Lower leg skin (tissue), 4 donors: ENCODE results near the gene NUDT1. TPM values are rescaled to one million over a fixed set of nuclear protein-coding genes. Genes with fewer than 3 reads are reported as not detected.

Experiments
- DNase-seq, 2 donors: peaks; one replicate each; pipeline ENCODE4 v3.0.0-alpha.2; 2019; ENCODE audit warnings: low spot score in 2 of 2
- H3K4me3 ChIP-seq: fragments of 200-600 bp; sonication (generic); 2 replicates; pipeline ENCODE4 v1.5.1; 2017; ENCODE audit warnings: mild to moderate bottlenecking, low read depth; ENCODE audit not compliant: poor library complexity, severe bottlenecking
- POLR2A ChIP-seq, 2 donors: fragments of 450-650 bp; IDR thresholded peaks; one replicate each; pipeline ENCODE4 v1.6.1; 2016 to 2017; ENCODE audit warnings: antibody characterized with exemption in 2 of 2, mild to moderate bottlenecking in 1 of 2, moderate library complexity in 1 of 2
- WGBS, 2 donors: methylation state at CpG; one replicate each; pipeline ENCODE4 v1.1.5; 2018; 5-methylcytosine and 5-hydroxymethylcytosine counted together
- intact Hi-C: fragments of 100-400 bp; cut with DNase I; formaldehyde crosslinking; loops from one replicate; pipeline ENCODE4 v1.15.0; 2023; ENCODE audit warnings: low total_unique reads
- total RNA-seq, 4 donors: library from RNA; depleted of rRNA; stranded (reverse); fragments of >200 nt; gene quantifications; one replicate each; pipeline ENCODE4 v1.1.0, GENCODE V29; 2016
- TF ChIP-seq, protein P1 (sequence below), 3 donors: fragments of 450-650 bp; IDR thresholded peaks; one replicate each; pipeline ENCODE4 v1.5.1; 2016; ENCODE audit warnings: antibody characterized with exemption in 3 of 3, mild to moderate bottlenecking in 3 of 3, moderate library complexity in 2 of 3

NUDT1 gene
- total RNA-seq, 4 donors from 2014 or later = 33.2 to 43.1 (median 35.8) TPM

DNA sequence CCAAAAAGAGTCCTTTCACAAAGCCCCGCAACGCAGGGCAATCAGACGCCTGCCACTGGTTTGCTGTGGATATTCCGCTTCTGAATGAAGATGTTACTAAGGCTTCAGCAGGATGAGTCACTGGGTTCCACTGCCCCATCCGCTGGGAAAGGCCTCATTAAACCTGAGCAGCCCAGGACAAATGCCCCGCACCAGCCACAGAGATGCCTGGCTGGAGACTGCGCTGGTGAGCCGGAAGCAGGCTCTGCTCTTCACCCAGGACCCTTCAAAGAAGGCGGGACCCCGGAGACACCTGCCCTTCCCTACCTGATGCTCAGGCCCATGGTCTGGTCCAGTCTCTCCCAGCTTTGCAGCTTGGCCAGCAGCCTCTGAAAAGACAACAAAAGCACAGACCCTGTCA lies 29.1 kb upstream of the NUDT1 start:
- DNase-seq = no peak
- 97 to 98% methylated on average over 10 of the region's 10 CpGs for WGBS, 2 donors
- no peak overlapping the region for H3K4me3 ChIP-seq
- intact Hi-C loops = loop anchor here (10.0 kb wide), 2 partner anchors 548 to 628 kb away; no protein-coding TSS in a partner anchor
- TF ChIP-seq, protein P1, sequence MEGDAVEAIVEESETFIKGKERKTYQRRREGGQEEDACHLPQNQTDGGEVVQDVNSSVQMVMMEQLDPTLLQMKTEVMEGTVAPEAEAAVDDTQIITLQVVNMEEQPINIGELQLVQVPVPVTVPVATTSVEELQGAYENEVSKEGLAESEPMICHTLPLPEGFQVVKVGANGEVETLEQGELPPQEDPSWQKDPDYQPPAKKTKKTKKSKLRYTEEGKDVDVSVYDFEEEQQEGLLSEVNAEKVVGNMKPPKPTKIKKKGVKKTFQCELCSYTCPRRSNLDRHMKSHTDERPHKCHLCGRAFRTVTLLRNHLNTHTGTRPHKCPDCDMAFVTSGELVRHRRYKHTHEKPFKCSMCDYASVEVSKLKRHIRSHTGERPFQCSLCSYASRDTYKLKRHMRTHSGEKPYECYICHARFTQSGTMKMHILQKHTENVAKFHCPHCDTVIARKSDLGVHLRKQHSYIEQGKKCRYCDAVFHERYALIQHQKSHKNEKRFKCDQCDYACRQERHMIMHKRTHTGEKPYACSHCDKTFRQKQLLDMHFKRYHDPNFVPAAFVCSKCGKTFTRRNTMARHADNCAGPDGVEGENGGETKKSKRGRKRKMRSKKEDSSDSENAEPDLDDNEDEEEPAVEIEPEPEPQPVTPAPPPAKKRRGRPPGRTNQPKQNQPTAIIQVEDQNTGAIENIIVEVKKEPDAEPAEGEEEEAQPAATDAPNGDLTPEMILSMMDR (IDR thresholded peaks at IDR 0.05) = no peak
- no peak for TF ChIP-seq POLR2A (IDR thresholded peaks at IDR 0.05)

DNA sequence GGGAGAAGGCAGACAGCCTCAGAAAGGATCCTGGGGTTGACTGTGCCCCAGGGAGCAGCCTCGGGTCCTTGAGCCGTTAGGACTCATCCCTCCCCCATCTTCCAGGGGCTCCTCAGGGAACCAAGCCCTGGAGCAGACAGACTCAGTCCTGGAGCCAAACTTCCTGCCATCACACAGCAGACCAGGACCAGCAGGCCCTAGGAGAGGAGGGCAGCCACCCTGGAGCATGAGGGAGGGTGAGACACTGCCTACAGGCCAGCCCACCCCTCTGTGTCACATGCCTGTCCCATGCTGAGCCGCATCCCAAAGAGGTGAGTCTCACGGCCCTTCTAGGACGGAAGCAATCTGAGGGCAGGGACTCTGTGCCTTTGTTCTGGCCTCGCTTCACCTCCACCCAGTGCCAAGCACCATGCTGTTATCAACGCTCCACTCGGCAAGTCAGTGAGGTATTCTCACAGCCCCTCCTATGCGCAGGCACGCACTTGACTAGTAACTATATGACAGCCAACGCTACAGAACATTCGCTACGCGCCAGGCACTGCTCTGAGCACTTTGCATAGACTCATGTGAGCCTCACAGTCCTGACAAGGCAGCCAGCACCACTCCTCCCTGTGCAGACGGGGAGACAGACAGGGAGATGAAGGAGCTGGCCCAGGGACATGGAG lies 28.3 kb upstream of the NUDT1 start:
- H3K4me3 ChIP-seq = no peak overlapping the region
- intact Hi-C loops = loop anchor here (10.0 kb wide), 2 partner anchors 549 to 629 kb away; no protein-coding TSS in a partner anchor
- TF ChIP-seq, protein P1 (IDR thresholded peaks at IDR 0.05) = no peak
- no peak for TF ChIP-seq POLR2A (IDR thresholded peaks at IDR 0.05)
- 86 to 93% methylated on average over 14 to 15 of the region's 15 CpGs for whole genome bisulfite sequencing, 2 donors
- DNase-seq = no peak

DNA sequence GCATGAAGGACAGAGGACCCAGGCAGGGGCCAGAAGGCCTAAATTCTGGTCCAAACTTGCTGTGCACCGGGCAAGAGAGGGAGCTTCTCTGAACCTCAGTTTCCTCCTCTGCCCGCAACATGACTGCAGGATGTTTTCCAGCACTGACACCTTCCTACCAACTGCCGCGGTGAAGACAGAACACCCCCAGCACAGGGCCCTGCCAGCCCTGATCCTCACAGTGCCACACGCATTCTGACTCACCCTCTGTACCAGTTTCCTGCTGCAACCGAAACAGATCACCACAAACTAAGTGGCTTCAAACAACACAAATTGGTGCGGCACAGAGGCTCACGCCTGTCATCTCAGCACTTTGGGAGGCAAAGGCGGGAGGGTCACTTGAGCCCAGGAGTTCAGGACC lies 27.4 kb upstream of the NUDT1 start:
- DNase-seq = no peak
- intact Hi-C loops = loop anchor here (10.0 kb wide), 2 partner anchors 550 to 630 kb away; no protein-coding TSS in a partner anchor
- TF ChIP-seq, protein P1 (IDR thresholded peaks at IDR 0.05) = no peak
- TF ChIP-seq POLR2A (IDR thresholded peaks at IDR 0.05) = no peak
- no peak overlapping the region for H3K4me3 ChIP-seq
- WGBS, 2 donors = 87 to 98% methylated on average over 9 of the region's 9 CpGs

DNA sequence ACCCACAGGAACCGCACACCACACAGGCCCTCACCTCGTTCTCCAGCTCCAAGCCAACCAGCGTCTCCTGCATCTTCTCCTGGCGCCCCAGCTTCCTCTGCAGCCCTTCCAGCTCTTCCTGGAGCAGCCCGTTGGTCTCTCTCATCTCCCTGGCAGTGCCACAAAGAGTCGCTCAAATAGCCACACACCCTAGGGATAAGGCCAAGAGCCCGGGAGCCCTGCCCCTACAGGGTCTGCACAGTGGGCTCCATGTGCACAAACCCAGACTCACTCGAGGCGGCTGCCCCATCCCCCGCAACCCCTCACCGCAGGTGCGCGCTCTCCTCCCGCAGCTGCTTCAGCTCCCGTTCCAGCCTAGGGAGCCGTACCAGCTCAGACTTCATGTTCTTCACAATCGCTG lies 26.2 kb upstream of the NUDT1 start:
- intact Hi-C loops = loop anchor here (10.0 kb wide), 2 partner anchors 551 to 631 kb away; no protein-coding TSS in a partner anchor
- WGBS, 2 donors = 94 to 97% methylated on average over 17 of the region's 17 CpGs
- TF ChIP-seq, protein P1 (IDR thresholded peaks at IDR 0.05) = no peak
- TF ChIP-seq POLR2A (IDR thresholded peaks at IDR 0.05) = no peak
- H3K4me3 ChIP-seq = no peak overlapping the region
- DNase-seq = no peak

DNA sequence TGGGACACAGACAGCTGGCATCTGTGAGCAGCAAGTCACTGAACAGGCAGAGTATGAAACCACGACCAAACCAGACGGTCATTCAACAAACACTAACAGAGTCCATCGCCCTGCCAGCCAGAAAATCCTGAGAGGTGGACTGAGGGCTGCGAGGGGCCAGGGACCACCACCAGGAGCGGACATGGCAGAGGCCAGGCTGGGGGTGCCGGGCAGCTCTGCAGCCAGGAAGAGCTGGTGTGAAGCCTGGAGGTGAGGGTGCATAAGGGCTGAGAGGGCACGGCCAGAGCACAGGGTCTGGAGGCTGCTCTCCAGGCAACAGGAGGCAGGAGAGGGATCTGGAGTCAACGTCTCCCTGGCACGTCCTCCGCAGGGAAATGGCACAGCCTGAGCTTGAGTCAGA lies 24.8 kb upstream of the NUDT1 start:
- WGBS, 2 donors = 85 to 95% methylated on average over 10 of the region's 10 CpGs
- intact Hi-C loops = loop anchor here (10.0 kb wide), 2 partner anchors 552 to 632 kb away; no protein-coding TSS in a partner anchor
- no peak for DNase-seq

DNA sequence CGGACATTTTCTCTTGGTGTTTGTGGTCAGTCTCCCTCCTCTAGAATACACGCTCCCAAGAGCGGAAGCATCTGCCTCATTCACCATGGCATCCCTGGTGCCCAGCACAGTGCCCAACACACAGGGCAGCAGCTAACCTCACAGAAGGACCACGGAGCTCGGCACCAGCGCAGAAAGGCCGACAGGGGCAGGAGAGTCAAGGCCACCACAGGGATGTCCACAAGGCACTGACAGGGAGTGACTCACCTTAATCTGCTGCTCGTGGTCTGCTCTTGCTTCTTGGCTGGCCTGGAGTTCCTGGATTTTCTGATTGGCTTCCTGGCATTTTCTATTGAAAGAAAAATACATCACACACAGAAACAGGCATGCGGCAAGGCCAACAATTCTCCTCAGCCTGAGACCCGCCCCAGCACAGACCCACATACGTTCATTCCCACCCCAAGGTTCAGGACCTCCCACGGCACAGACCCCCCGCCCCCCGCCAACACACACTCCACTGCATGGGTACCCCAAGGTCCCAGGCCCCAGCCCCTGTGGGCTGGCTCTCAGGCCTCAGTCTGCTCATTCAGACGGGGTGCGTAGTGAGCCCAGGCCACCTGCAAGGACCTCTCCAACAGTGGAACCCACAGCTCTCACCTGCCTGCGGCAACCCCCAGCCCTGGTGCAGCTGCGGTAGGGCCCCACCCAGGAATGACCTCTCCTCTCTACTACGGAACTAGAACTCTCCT lies 24.1 kb upstream of the NUDT1 start:
- DNase-seq = no peak
- intact Hi-C loops = loop anchor here (10.0 kb wide), 2 partner anchors 553 to 633 kb away; no protein-coding TSS in a partner anchor
- TF ChIP-seq POLR2A (IDR thresholded peaks at IDR 0.05) = no peak
- TF ChIP-seq, protein P1 (IDR thresholded peaks at IDR 0.05) = no peak
- 91 to 93% methylated on average over 17 to 19 of the region's 19 CpGs for WGBS, 2 donors
- no peak overlapping the region for H3K4me3 ChIP-seq

More for the DNA sequence above, 24.8 kb upstream of the NUDT1 start:
- no peak overlapping the region for H3K4me3 ChIP-seq
- TF ChIP-seq POLR2A (IDR thresholded peaks at IDR 0.05) = no peak
